Skin of body (tissue), 1 donor: ENCODE results near the gene TRIM26. TPM values are rescaled to one million over a fixed set of nuclear protein-coding genes. Genes with fewer than 3 reads are reported as not detected.

Experiments used
- total RNA-seq: library from RNA; depleted of rRNA; stranded (reverse); fragments of >200 nt; gene quantifications from one replicate; pipeline ENCODE4 v1.2.3, GENCODE V29; 2014

TRIM26 gene
- total RNA-seq, 1 donor from 2014 or later, result 18.9 TPM

Other genes with a start within 250 kb of the TRIM26 start
- gene POLR1H, start 152.1 kb downstream of the TRIM26 start, total RNA-seq, result 22.1 TPM
- gene PPP1R11, start 146.2 kb downstream of the TRIM26 start, total RNA-seq, result 12.1 TPM
- gene RNF39, start 137.6 kb downstream of the TRIM26 start, total RNA-seq, result 4.0 TPM
- not detected for gene TRIM31, start 100.3 kb downstream of the TRIM26 start, total RNA-seq
- gene TRIM40, start 77.3 kb downstream of the TRIM26 start, total RNA-seq, result not detected
- gene TRIM10, start 52.2 kb downstream of the TRIM26 start, total RNA-seq, result 2.2 TPM
- 1.4 TPM for gene TRIM15, start 49.9 kb downstream of the TRIM26 start, total RNA-seq
- 5.5 TPM for gene TRIM39, start 113.5 kb upstream of the TRIM26 start, total RNA-seq
- gene RPP21, start 131.8 kb upstream of the TRIM26 start, total RNA-seq, result 14.0 TPM